ENCODE data around the gene SHC3. TPM values are rescaled to one million over a fixed set of nuclear protein-coding genes. Genes with fewer than 3 reads are reported as not detected.

The SHC3 gene
- total RNA-seq, 2 donors from 2014 or later, result 5.7 to 6.9 TPM

- intact Hi-C loops (cut with DNase I), result no loop called here
- TF ChIP-seq POLR2A (IDR thresholded peaks at IDR 0.05), result no peak
- no peak for TF ChIP-seq CTCF (IDR thresholded peaks at IDR 0.05)
- Histone ChIP-seq H3K4me1 (peaks cover 25% of the 10 kb centered on the region), H3K36me3 (replicated peaks in 1 of 2; ENCODE audit: insufficient read depth in 1 of 2, low read depth in 2 of 2) (no peaks in the 10 kb centered on the region), H3K27me3 (no peaks in the 10 kb centered on the region), H3K4me3 (no peak overlapping the region), H3K9me3 (no peaks in the 10 kb centered on the region), H3K27ac (peak overlapping the region in 3 of 4 donors; percentile 3 to 63 (median 44))
- ATAC-seq, result no peak
- peak in 3 of 4 donors; percentile 22 to 52 (median 42) for DNase-seq
- 13 to 34% methylated on average over 12 to 38 of the region's 38 CpGs for WGBS, 2 donors
Measured at GRCh38 chr9:89177012-89177943, 1.3 kb downstream of the SHC3 start.

- H3K36me3 ChIP-seq (replicated peaks in 1 of 2; ENCODE audit: insufficient read depth in 1 of 2, low read depth in 2 of 2), result no peaks in the 10 kb centered on the region
- intact Hi-C loops (cut with DNase I), result no loop called here
- H3K9me3 ChIP-seq, result no peaks in the 10 kb centered on the region
- no peak for TF ChIP-seq POLR2A (IDR thresholded peaks at IDR 0.05)
- no peak for TF ChIP-seq CTCF (IDR thresholded peaks at IDR 0.05)
- H3K27me3 ChIP-seq, result no peaks in the 10 kb centered on the region
- no peak overlapping the region for H3K4me3 ChIP-seq
- 43 to 60% methylated on average over 5 of the region's 5 CpGs for WGBS, 2 donors
- DNase-seq (peak in 2 of 4 donors; percentile 36 to 47), ATAC-seq (no peak)
- peaks cover 25% of the 10 kb centered on the region for H3K4me1 ChIP-seq
- H3K27ac ChIP-seq, result peak overlapping the region in 1 of 4 donors; percentile 63
Measured at GRCh38 chr9:89175828-89176261, 2.8 kb downstream of the SHC3 start.

GRCh38 chr9:89174291-89174690 lies 4.3 kb downstream of the SHC3 start:
- peak in 2 of 4 donors; percentile 59 to 60 for DNase-seq
- H3K36me3 ChIP-seq (replicated peaks in 1 of 2; ENCODE audit: insufficient read depth in 1 of 2, low read depth in 2 of 2), result no peaks in the 10 kb centered on the region
- no peaks in the 10 kb centered on the region for H3K9me3 ChIP-seq
- H3K4me3 ChIP-seq, result no peak overlapping the region
- no peak for TF ChIP-seq CTCF (IDR thresholded peaks at IDR 0.05)
- TF ChIP-seq POLR2A (IDR thresholded peaks at IDR 0.05), result no peak
- H3K4me1 ChIP-seq, result peaks cover 18% of the 10 kb centered on the region
- WGBS, 2 donors, result 63 to 68% methylated on average over 6 of the region's 6 CpGs
- peak overlapping the region in 3 of 4 donors; percentile 2 to 71 (median 70) for H3K27ac ChIP-seq
- intact Hi-C loops (cut with DNase I), result no loop called here
- no peaks in the 10 kb centered on the region for H3K27me3 ChIP-seq
- ATAC-seq, result peak; percentile 41

- Histone ChIP-seq H3K9me3 (no peaks in the 10 kb centered on the region), H3K27ac (no peak overlapping the region), H3K27me3 (no peaks in the 10 kb centered on the region), H3K36me3 (replicated peaks in 1 of 2; ENCODE audit: insufficient read depth in 1 of 2, low read depth in 2 of 2) (no peaks in the 10 kb centered on the region), H3K4me3 (no peak overlapping the region), H3K4me1 (peaks cover 7% of the 10 kb centered on the region)
- intact Hi-C loops (cut with DNase I), result no loop called here
- DNase-seq, result peak in 2 of 4 donors; percentile 47 to 50
- 78 to 87% methylated on average over 5 of the region's 5 CpGs for WGBS, 2 donors
- no peak for ATAC-seq
- TF ChIP-seq POLR2A (IDR thresholded peaks at IDR 0.05), result no peak
- no peak for TF ChIP-seq CTCF (IDR thresholded peaks at IDR 0.05)
Measured at GRCh38 chr9:89173072-89173471, 5.5 kb downstream of the SHC3 start.

All from body of pancreas (tissue), 4 donors.